Activated naive CD4-positive, alpha-beta T cell treated with anti-CD3 and anti-CD28 coated beads, Interleukin-2, amount 10 ng/mL, durations not matched to agents 7 days and 5 days (primary cell): ENCODE data around the gene ITGB2.
"Not testable (repeated sequence)": the region's sequence is repeated elsewhere in the genome, so short reads cannot be mapped to it uniquely, and the experiment has no call there.

Experiments
- CTCF ChIA-PET: fragments of 350-600 bp; sonication (Branson Sonifier 250); formaldehyde crosslinking; loops from one replicate; lab custom pipeline; 2021; ENCODE audit warnings: antibody characterized with exemption; lab: Charles Lee
- DNase-seq: peaks from one replicate; pipeline ENCODE4 v3.0.0-alpha.2; 2020
- H3K27ac Mint-ChIP-seq: one replicate; pipeline ENCODE4 v1.8.0; 2021; ENCODE audit warnings: mild to moderate bottlenecking, moderate library complexity, mixed read lengths
- H3K27me3 Mint-ChIP-seq: one replicate; pipeline ENCODE4 v1.8.0; 2021; ENCODE audit warnings: mild to moderate bottlenecking, mixed read lengths
- H3K36me3 Mint-ChIP-seq: one replicate; pipeline ENCODE4 v1.8.0; 2021; ENCODE audit warnings: mixed read lengths
- H3K4me1 Mint-ChIP-seq: one replicate; pipeline ENCODE4 v1.8.0; 2021; ENCODE audit warnings: mixed read lengths
- H3K4me3 Mint-ChIP-seq: one replicate; pipeline ENCODE4 v1.8.0; 2021; ENCODE audit warnings: mild to moderate bottlenecking, moderate library complexity, mixed read lengths
- H3K9me3 Mint-ChIP-seq: one replicate; pipeline ENCODE4 v1.8.0; 2021; ENCODE audit warnings: mixed read lengths

The ITGB2 gene

DNA sequence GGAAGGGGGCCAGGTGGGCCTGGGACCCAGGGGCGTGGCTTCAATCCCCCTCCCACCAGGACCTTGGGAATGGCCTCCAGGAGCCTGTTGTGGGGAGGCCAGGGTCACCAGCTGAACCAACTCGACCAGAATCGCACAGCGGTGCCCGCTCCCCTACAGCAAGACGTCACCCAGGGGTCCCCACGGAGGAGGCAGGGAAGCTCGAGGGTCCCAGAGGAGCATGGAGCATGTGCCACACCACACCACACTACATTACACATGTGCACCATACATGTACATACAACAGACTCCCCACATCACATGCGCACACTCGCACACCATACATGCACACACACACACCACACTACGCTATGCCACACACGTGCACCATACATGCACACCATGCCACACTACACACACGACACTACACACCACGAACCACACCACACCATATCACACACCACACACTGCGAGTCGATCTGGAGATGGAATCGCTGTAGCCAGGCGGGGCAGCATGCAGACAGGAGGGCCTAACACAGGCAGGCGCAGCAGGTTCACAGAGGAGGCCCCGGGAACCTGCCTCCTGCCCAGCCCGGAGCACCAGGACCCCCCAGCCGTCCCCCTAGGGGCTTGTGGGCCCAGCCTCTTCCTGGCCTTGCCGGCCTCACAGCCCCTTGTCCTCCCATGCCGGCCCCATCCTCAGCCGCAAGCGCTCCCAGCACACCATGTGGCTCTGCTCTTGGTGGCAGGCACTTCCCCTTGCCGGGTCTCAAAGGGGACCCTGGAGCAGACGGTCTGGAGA, 596 bp downstream of the ITGB2 start:
- Mint-ChIP-seq H3K27me3 (no peaks in the 10 kb centered on the region), H3K9me3 (peaks cover 4% of the 10 kb centered on the region), H3K4me1 (peaks cover 81% of the 10 kb centered on the region), H3K4me3 (peak overlapping the region; percentile 92), H3K36me3 (peaks cover 61% of the 10 kb centered on the region), H3K27ac (peak overlapping the region; percentile 93)
- DNase-seq: peak; percentile 38
- CTCF ChIA-PET: interaction anchor here (0.7 to 4.1 kb wide), 6 partner anchors 8 to 27 kb away, joined by 3 to 20 read pairs (median 4); no protein-coding TSS in a partner anchor

DNA sequence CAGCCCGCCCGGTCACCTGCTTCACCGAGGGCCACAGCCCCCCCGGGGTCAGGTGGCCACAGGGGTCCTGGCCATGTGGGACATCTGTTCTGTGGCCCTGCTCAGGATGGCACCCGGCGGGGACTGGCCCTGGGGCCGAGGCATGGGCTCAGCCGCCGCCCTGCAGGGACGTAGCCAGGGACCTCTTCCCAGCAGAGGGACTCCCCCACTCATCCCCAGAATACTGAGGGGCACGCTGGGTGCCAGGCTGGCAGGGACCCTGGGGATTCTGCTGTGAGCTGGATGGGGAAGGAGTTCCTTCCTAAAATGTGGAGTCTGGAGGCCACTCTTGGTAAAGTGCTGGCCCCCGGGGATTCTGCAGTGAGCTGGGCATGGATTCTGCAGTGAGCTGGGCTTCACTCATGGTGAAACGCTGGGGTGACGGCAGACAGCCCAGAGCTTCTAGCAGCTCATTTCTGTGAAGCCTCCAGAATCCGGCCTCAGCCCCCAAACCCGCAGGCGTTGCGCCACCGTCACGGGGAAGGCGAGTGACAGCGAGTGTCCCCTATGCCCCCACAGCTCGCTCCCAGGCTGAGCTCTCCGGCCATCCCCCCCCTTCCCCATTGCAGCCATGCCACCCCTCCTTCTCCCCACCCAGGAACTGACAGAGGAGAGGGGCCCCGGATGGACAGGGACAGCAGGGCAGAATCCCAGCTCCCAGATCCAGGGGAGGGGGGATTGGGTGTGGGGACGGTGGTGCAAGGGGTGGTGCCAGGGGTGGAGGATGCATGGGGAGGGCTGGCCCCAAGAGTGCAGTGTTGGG, 1.4 kb downstream of the ITGB2 start:
- H3K27ac Mint-ChIP-seq: peak overlapping the region; percentile 82
- CTCF ChIA-PET: interaction anchor here (0.7 to 4.1 kb wide), 7 partner anchors 8 to 219 kb away, joined by 3 to 20 read pairs (median 3); no protein-coding TSS in a partner anchor
- peaks cover 63% of the 10 kb centered on the region for H3K36me3 Mint-ChIP-seq
- no peaks in the 10 kb centered on the region for H3K27me3 Mint-ChIP-seq
- DNase-seq: no peak
- peaks cover 4% of the 10 kb centered on the region for H3K9me3 Mint-ChIP-seq
- H3K4me1 Mint-ChIP-seq: peaks cover 81% of the 10 kb centered on the region
- H3K4me3 Mint-ChIP-seq: peak overlapping the region; percentile 92

DNA sequence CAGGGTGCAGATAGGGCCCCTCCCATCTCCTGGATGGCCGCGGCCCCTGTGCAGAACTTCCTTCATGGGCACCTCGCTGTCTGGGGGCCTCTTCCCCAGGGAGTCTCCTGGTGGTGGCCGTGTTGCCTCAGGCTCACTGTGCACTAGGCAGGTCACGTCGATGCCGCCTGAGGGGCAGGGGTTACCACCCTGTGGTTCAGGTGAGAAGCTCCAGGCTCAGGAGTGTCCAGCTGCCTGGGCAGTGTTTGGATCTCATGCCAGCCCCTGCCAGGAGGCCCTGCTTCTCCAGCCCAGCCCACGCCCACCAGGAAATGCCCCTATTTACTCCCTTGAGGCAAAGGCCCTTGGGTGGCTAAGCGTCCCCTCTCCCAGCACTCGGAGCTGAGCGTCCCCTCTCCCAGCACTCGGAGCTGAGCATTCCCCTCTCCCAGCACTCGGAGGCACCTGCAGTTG, 2.1 kb downstream of the ITGB2 start:
- no peaks in the 10 kb centered on the region for H3K27me3 Mint-ChIP-seq
- no peaks in the 10 kb centered on the region for H3K9me3 Mint-ChIP-seq
- CTCF ChIA-PET: interaction anchor here (0.7 to 4.1 kb wide), 5 partner anchors 7 to 220 kb away, joined by 3 to 20 read pairs (median 5); no protein-coding TSS in a partner anchor
- no peak for DNase-seq
- peaks cover 79% of the 10 kb centered on the region for H3K4me1 Mint-ChIP-seq
- peaks cover 58% of the 10 kb centered on the region for H3K36me3 Mint-ChIP-seq
- H3K27ac Mint-ChIP-seq: peak overlapping the region; percentile 83
- peak overlapping the region; percentile 92 for H3K4me3 Mint-ChIP-seq

- Mint-ChIP-seq H3K4me3 (peak overlapping the region; percentile 92), H3K27ac (peak overlapping the region; percentile 83), H3K9me3 (no peaks in the 10 kb centered on the region), H3K27me3 (no peaks in the 10 kb centered on the region), H3K36me3 (peaks cover 55% of the 10 kb centered on the region), H3K4me1 (peaks cover 77% of the 10 kb centered on the region)
- DNase-seq: no peak
- CTCF ChIA-PET: interaction anchor here (1.1 to 4.1 kb wide), 3 partner anchors 10 to 19 kb away, joined by 3 to 20 read pairs (median 4); no protein-coding TSS in a partner anchor
These were observed 2.6 kb downstream of the ITGB2 start for GRCh38 chr21:44918107-44918470.

GRCh38 chr21:44917446-44918106, 3.1 kb downstream of the ITGB2 start:
- Mint-ChIP-seq H3K36me3 (peaks cover 51% of the 10 kb centered on the region), H3K27me3 (no peaks in the 10 kb centered on the region), H3K9me3 (no peaks in the 10 kb centered on the region), H3K4me1 (peaks cover 74% of the 10 kb centered on the region), H3K4me3 (peak overlapping the region; percentile 92), H3K27ac (peak overlapping the region; percentile 79)
- CTCF ChIA-PET: interaction anchor here (1.1 to 4.1 kb wide), 4 partner anchors 10 to 42 kb away, joined by 3 to 20 read pairs (median 4); no protein-coding TSS in a partner anchor
- DNase-seq: no peak

GRCh38 chr21:44916965-44917364, 3.7 kb downstream of the ITGB2 start:
- CTCF ChIA-PET: interaction anchor here (1.1 to 4.1 kb wide), 5 partner anchors 10 to 41 kb away, joined by 3 to 20 read pairs (median 4); no protein-coding TSS in a partner anchor
- Mint-ChIP-seq H3K4me3 (peak overlapping the region; percentile 92), H3K4me1 (peaks cover 73% of the 10 kb centered on the region), H3K9me3 (no peaks in the 10 kb centered on the region), H3K27me3 (no peaks in the 10 kb centered on the region), H3K36me3 (peaks cover 51% of the 10 kb centered on the region), H3K27ac (peak overlapping the region; percentile 79)
- no peak for DNase-seq

DNA sequence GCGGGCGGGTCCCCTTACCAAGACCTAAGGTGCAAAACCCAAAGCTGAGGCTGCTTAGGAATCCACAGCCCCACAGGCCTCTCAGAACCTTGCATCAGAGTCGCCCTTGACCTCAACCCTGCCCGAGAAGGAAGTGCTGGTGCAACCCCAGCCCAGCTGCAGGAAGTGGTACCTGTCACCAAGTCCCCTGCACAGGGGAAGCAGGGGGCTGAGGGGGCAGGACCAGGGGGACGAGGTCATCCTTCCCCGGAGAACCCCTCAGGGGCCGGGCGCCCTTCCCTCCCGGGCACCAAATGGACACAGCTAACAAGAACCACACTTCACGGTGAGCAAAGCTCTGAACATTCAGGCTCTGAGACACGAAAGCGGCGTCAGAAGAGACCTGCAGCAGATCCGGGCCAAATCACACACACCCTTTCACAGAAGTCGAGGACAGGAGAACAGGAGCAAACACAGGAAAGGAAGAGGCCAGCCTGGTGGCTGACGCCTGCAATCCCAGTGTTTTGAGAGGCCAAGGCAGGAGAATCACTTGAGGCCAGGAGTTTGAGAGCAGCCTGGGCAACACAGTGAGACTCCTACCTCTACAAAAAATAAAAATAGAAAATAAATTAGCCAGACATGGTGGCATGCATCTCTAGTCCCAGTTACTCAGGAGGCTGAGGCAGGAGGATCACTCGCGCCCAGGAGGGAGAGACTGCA, 6.4 kb downstream of the ITGB2 start:
- peaks cover 85% of the 10 kb centered on the region for H3K4me1 Mint-ChIP-seq
- peak overlapping the region; percentile 94 for H3K27ac Mint-ChIP-seq

DNA sequence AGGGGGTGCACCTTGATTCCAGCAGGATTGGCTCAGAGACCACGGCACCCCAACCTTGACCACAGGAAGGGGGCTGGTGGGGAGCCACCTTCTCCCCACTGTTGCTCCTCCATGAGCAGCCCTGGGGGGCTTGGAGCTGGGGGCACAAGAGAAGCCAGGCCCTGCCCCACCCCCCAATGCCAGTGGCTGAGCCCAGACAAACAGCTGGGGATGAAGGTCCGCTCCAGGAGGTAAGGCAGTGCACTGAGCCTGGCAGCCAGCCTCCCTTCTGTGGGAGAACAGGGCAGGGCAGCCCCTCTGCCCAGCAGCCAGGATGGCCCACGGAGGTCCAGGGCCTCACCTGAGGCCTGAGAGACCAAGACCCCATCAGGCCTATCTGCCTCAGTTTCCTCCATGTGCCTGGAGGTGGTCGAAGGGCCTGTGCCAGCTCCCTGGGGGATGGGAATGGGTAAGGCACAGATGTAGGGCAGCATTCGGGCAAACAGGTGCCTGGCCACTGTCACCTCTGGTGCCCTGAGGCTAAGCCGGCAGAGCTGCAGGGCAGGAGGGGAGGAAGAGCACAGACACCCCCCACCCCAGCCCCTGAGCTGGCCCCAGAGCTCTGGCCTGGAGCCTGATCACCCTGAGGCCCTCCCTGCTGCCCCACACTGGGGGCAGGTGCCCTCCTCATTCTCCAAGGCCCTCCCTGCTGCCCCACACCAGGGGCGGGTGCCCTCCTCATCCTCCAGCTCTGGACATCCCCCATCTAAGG, 7.1 kb downstream of the ITGB2 start:
- DNase-seq: no peak
- Mint-ChIP-seq H3K4me1 (peaks cover 87% of the 10 kb centered on the region), H3K36me3 (peaks cover 56% of the 10 kb centered on the region), H3K4me3 (peak overlapping the region; percentile 92), H3K27ac (peak overlapping the region; percentile 94), H3K27me3 (no peaks in the 10 kb centered on the region), H3K9me3 (no peaks in the 10 kb centered on the region)
- CTCF ChIA-PET: interaction anchor here (1.0 to 2.4 kb wide), 5 partner anchors 11 to 40 kb away, joined by 3 to 15 read pairs (median 4); partner anchors contain the start of gene PTTG1IP

More for the DNA sequence above, 6.4 kb downstream of the ITGB2 start:
- peak; percentile 80 for DNase-seq
- H3K36me3 Mint-ChIP-seq: peaks cover 53% of the 10 kb centered on the region
- no peaks in the 10 kb centered on the region for H3K9me3 Mint-ChIP-seq
- no peaks in the 10 kb centered on the region for H3K27me3 Mint-ChIP-seq
- H3K4me3 Mint-ChIP-seq: peak overlapping the region; percentile 92
- CTCF ChIA-PET: interaction anchor here (0.7 to 2.4 kb wide), 6 partner anchors 10 to 40 kb away, joined by 3 to 15 read pairs (median 4); partner anchors contain the start of gene PTTG1IP

DNA sequence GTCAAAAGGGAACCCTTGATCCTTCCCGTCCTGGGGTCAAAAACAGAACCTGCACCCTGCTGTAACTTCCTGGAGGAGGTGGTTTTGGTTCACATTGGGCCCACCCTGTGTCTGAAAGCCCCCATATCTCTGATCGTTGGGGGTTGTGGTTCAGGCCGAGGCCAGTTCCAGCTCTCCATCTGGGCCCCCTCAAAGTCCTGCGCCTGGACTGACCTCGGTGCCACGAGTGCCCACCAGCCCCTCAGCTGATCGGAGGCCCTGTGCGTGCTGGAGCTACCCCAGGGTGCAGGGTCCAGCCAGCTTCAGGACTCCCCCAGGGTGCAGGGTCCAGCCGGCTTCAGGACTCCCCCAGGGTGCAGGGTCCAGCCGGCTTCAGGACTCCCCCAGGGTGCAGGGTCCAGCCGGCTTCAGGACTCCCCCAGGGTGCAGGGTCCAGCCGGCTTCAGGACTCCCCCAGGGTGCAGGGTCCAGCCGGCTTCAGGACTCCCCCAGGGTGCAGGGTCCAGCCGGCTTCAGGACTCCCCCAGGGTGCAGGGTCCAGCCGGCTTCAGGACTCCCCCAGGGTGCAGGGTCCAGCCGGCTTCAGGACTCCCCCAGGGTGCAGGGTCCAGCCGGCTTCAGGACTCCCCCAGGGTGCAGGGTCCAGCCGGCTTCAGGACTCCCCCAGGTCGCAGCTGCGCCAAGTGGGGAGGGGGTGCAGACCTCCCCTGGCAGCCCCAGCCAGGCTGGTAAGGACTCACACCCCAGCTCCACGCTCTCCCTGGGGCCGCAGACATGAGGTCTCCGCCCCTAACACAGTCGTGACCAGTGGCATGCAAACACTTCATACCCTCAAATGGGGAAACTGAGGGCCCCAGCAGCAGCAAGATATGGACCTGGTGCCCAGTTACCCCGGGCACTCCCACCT, 7.9 kb downstream of the ITGB2 start:
- CTCF ChIA-PET: interaction anchor here (1.3 to 3.2 kb wide), 4 partner anchors 14 to 20 kb away, joined by 4 to 16 read pairs (median 10); no protein-coding TSS in a partner anchor
- H3K27me3 Mint-ChIP-seq, DNase-seq, H3K9me3 Mint-ChIP-seq: not testable (repeated sequence)
- H3K4me1 Mint-ChIP-seq: peaks cover 81% of the 10 kb centered on the region
- peak overlapping the region; percentile 92 for H3K4me3 Mint-ChIP-seq
- peak overlapping the region; percentile 94 for H3K27ac Mint-ChIP-seq
- H3K36me3 Mint-ChIP-seq: peaks cover 51% of the 10 kb centered on the region

DNA sequence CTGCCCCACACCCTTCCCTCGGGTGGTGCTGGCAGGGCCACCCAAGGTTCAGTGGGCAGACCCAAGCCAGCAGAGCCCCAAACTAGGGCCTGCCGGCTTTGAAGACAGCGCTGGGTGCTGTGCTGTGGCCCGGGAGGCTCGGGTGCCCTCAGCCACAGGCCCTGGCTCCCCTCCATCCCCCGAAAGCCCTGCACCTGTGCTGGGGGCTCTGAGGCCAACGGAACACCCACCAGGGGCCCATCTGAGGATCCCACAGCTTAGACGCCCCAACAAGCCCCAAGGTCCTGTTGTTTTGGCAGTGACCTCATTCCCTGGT, 8.6 kb downstream of the ITGB2 start:
- H3K36me3 Mint-ChIP-seq: peaks cover 46% of the 10 kb centered on the region
- no peaks in the 10 kb centered on the region for H3K27me3 Mint-ChIP-seq
- H3K9me3 Mint-ChIP-seq: no peaks in the 10 kb centered on the region
- DNase-seq: no peak
- peaks cover 75% of the 10 kb centered on the region for H3K4me1 Mint-ChIP-seq
- peak overlapping the region; percentile 74 for H3K4me3 Mint-ChIP-seq
- CTCF ChIA-PET: interaction anchor here (0.9 to 3.2 kb wide), 4 partner anchors 15 to 37 kb away, joined by 3 to 16 read pairs (median 10); no protein-coding TSS in a partner anchor
- peak overlapping the region; percentile 92 for H3K27ac Mint-ChIP-seq

DNA sequence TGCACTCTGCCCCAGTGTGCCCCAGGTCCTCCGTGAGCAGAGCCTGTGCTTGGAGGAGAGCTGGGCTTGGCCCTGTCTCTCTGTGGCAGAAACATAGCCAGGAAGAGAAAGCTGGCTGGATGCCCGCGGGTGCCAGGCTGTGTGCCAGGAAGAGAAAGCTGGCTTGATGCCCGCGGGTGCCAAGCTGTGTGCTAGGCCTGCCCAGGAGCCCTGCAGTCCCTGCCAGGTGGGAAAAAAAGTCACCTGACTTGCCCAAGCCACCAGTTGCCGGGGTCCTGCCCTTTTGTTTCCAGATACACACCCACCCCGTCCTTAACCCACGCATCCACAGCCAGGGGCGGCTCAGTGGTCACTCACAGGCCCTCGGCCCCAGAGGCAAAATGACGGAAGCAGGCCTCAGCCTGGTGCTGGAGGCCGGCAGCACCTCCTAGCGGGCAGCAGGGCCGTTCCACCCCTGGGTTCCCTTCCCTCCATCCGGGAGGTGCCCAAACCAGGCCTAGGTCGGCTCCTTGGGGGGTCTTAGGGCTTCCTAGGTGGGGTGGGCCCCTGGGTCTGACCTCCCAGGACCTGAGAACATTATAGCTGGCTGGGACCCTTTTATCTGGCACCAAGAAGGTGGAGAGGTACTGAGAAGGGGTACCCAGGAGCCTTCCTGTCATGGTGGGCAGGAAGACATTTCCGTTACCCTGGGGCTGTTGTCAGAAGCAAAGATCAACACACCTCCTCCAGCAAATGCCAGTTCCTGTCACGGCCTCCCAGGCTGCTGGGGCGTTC, 9.1 kb downstream of the ITGB2 start:
- peak; percentile 78 for DNase-seq
- H3K4me3 Mint-ChIP-seq: peak overlapping the region; percentile 74
- CTCF ChIA-PET: interaction anchor here (0.7 to 3.2 kb wide), 11 partner anchors 8 to 111 kb away, joined by 3 to 16 read pairs (median 4); partner anchors contain the start of genes ITGB2 and UBE2G2
- peaks cover 42% of the 10 kb centered on the region for H3K36me3 Mint-ChIP-seq
- peaks cover 70% of the 10 kb centered on the region for H3K4me1 Mint-ChIP-seq
- H3K9me3 Mint-ChIP-seq: no peaks in the 10 kb centered on the region
- no peaks in the 10 kb centered on the region for H3K27me3 Mint-ChIP-seq
- H3K27ac Mint-ChIP-seq: peak overlapping the region; percentile 92
